TTC549 (cell line): Measurements from ENCODE around the gene GAPVD1.

Experiments used
- FAIRE-seq: peaks from 2 replicates; lab custom pipeline; 2012; peaks lifted over from hg19 to GRCh38; lab: Jason Lieb, UNC

The GAPVD1 gene

GRCh38 chr9:125405938-125406809 is 144.5 kb downstream of the GAPVD1 start:
- FAIRE-seq, result no peak

GRCh38 chr9:125406810-125407087 is 145.1 kb downstream of the GAPVD1 start:
- no peak for FAIRE-seq

GRCh38 chr9:125407432-125407973 is 145.9 kb downstream of the GAPVD1 start:
- no peak for FAIRE-seq

GRCh38 chr9:125407974-125408900 is 146.6 kb downstream of the GAPVD1 start:
- FAIRE-seq, result no peak

- FAIRE-seq, result no peak
Observed at GRCh38 chr9:125409217-125409636, 147.6 kb downstream of the GAPVD1 start.

GRCh38 chr9:125409637-125410521 is 148.3 kb downstream of the GAPVD1 start:
- FAIRE-seq, result no peak

- FAIRE-seq, result no peak
Observed at GRCh38 chr9:125410522-125410894, 148.9 kb downstream of the GAPVD1 start.

- FAIRE-seq, result no peak
Observed at GRCh38 chr9:125411171-125411756, 149.6 kb downstream of the GAPVD1 start.

GRCh38 chr9:125412166-125412565 is 150.5 kb downstream of the GAPVD1 start:
- no peak for FAIRE-seq

GRCh38 chr9:125413579-125413978 is 152.0 kb downstream of the GAPVD1 start:
- no peak for FAIRE-seq

GRCh38 chr9:125415583-125416460 is 154.2 kb downstream of the GAPVD1 start:
- FAIRE-seq, result no peak

- no peak for FAIRE-seq
Observed at GRCh38 chr9:125416517-125416916, 154.9 kb downstream of the GAPVD1 start.
